Measurements from ENCODE around the gene DHRSX. TPM values are rescaled to one million over a fixed set of nuclear protein-coding genes. Genes with fewer than 3 reads are reported as not detected.

DHRSX gene
- total and polyA plus RNA-seq, 2 of the 8 experiments (the other 6 are each of a cell fraction or from before 2014, with no cell fraction given): 35.1 to 43.4 TPM

GRCh38 chrX:2432298-2432863, 68.4 kb downstream of the DHRSX start:
- no peak overlapping the region for H3K4ac ChIP-seq (replicated peaks; ENCODE audit: insufficient read length, low read depth, low read length)
- ChIA-PET CTCF (ENCODE audit: partially characterized antibody) (no interaction called here), POLR2A (ENCODE audit: partially characterized antibody) (no interaction called here)
- H3K4me2 ChIP-seq (ENCODE audit: insufficient read depth in 1 of 2, low read depth in 2 of 2, low read length in 2 of 2): no peak overlapping the region
- H4K20me1 ChIP-seq (replicated peaks in 1 of 2; ENCODE audit: control insufficient read depth in 1 of 2, insufficient read depth in 2 of 2, low read length in 2 of 2): peaks cover 0 to 2% of the 10 kb centered on the region in 2 experiments
- no peaks in the 10 kb centered on the region for H3K9me3 ChIP-seq (ENCODE audit: insufficient read depth in 2 of 2, low read depth in 1 of 2, low read length in 1 of 2)
- 89% methylated on average over 11 of the region's 11 CpGs; no CpG with 5 or more reads in 1 of the 2 experiments for WGBS, 2 experiments (ENCODE audit: extremely low coverage in 1 of 2, insufficient coverage in 1 of 2, insufficient read length in 1 of 2, insufficient replicate concordance in 2 of 2, low coverage in 1 of 2, low lambda C conversion rate in 2 of 2, missing lambda C conversion rate in 1 of 2)
- peaks cover 0 to 3% (median 0%) of the 10 kb centered on the region in 4 experiments; a peak in 1 of 8 replicates for H3K36me3 ChIP-seq (ENCODE audit: control insufficient read depth in 2 of 4, insufficient read depth in 4 of 4, low read length in 3 of 4)
- DNase-seq (ENCODE audit: low read depth in 1 of 2, low spot score in 2 of 2) (no peak), FAIRE-seq (no peak)
- H2BK12ac ChIP-seq (ENCODE audit: low read depth, low read length): no peak overlapping the region
- no peak overlapping the region for H3K9ac ChIP-seq (replicated peaks in 1 of 4; ENCODE audit: extremely low read depth in 1 of 4, low read depth in 3 of 4, low read length in 3 of 4)
- H3K23ac ChIP-seq (ENCODE audit: insufficient read length): no peak overlapping the region
- no peak overlapping the region for H3K18ac ChIP-seq (ENCODE audit: extremely low read depth, low read length)
- H3K14ac ChIP-seq (ENCODE audit: insufficient read length): no peak overlapping the region
- no peak overlapping the region for H2BK120ac ChIP-seq (replicated peaks; ENCODE audit: low read depth, low read length)
- no peak overlapping the region for H2BK20ac ChIP-seq (ENCODE audit: low read length)
- H4K5ac ChIP-seq (ENCODE audit: insufficient read length, low read depth, low read length): no peak overlapping the region
- H4K91ac ChIP-seq (replicated peaks; ENCODE audit: insufficient read length, low read length): no peak overlapping the region
- H3K79me1 ChIP-seq (ENCODE audit: low read depth, low read length): no peaks in the 10 kb centered on the region
- no peak overlapping the region for H3K4me3 ChIP-seq (ENCODE audit: extremely low read depth in 1 of 4, insufficient read depth in 2 of 4, low read depth in 3 of 4, low read length in 4 of 4)
- no peak overlapping the region for H3K27ac ChIP-seq (ENCODE audit: low read depth, low read length)
- H2BK5ac ChIP-seq (ENCODE audit: low read depth, low read length): no peak overlapping the region
- no peak overlapping the region for H3K56ac ChIP-seq (replicated peaks; ENCODE audit: insufficient read length, low read depth, low read length)
- H3K27me3 ChIP-seq (replicated peaks in 1 of 4; ENCODE audit: control insufficient read depth in 3 of 4, extremely low read depth in 1 of 4, insufficient read depth in 3 of 4, low read length in 3 of 4): no peaks in the 10 kb centered on the region
- H2AK5ac ChIP-seq (ENCODE audit: low read depth, low read length): no peak overlapping the region
- H2BK15ac ChIP-seq (ENCODE audit: low read length): no peak overlapping the region
- no peak overlapping the region for H2AFZ ChIP-seq (ENCODE audit: low read length)
- no peaks in the 10 kb centered on the region for H3K23me2 ChIP-seq (ENCODE audit: low read depth, low read length)
- peaks cover 0 to 14% of the 10 kb centered on the region in 2 experiments; a peak in 2 of 4 replicates for H3K79me2 ChIP-seq (ENCODE audit: control insufficient read depth in 1 of 2, insufficient read depth in 2 of 2, low read length in 2 of 2)
- H3K4me1 ChIP-seq (replicated peaks in 1 of 4; ENCODE audit: control insufficient read depth in 3 of 4, insufficient read depth in 4 of 4, low read length in 3 of 4): no peaks in the 10 kb centered on the region
- H4K8ac ChIP-seq (ENCODE audit: extremely low read depth, insufficient read depth, low read length): no peak overlapping the region
- no peak for TF ChIP-seq E2F6 (IDR thresholded peaks at IDR 0.05)
- no peak for TF ChIP-seq KDM4A (IDR thresholded peaks at IDR 0.05; ENCODE audit: low read depth, low read length, severe bottlenecking)
- no peak for TF ChIP-seq EZH2 (IDR thresholded peaks at IDR 0.05; ENCODE audit: low read depth, low read length, severe bottlenecking)
- TF ChIP-seq CTCF (IDR thresholded peaks at IDR 0.05; ENCODE audit: control extremely low read depth in 1 of 3, insufficient read depth in 1 of 3, low read depth in 1 of 3, low read length in 3 of 3): no peak
- TF ChIP-seq POLR2AphosphoS5 (IDR thresholded peaks at IDR 0.05; ENCODE audit: low read depth, low read length): no peak
- no peak for TF ChIP-seq NRF1 (IDR thresholded peaks at IDR 0.05; ENCODE audit: low read depth, low read length)
- TF ChIP-seq GTF2F1 (IDR thresholded peaks at IDR 0.05; ENCODE audit: borderline replicate concordance, low read depth, low read length): no peak
- no peak for TF ChIP-seq YY1 (IDR thresholded peaks at IDR 0.05; ENCODE audit: low read depth, low read length)
- TF ChIP-seq BRCA1 (IDR thresholded peaks at IDR 0.05; ENCODE audit: low read depth, low read length): no peak
- no peak for TF ChIP-seq CHD2 (IDR thresholded peaks at IDR 0.05; ENCODE audit: low read length)
- no peak for TF ChIP-seq JUND (IDR thresholded peaks at IDR 0.05; ENCODE audit: low read length)
